ENCODE measurements around the gene FBXO24. TPM values are rescaled to one million over a fixed set of nuclear protein-coding genes. Genes with fewer than 3 reads are reported as not detected.

The FBXO24 gene
- total RNA-seq, 1 donor from 2014 or later = 0.52 TPM

DNA sequence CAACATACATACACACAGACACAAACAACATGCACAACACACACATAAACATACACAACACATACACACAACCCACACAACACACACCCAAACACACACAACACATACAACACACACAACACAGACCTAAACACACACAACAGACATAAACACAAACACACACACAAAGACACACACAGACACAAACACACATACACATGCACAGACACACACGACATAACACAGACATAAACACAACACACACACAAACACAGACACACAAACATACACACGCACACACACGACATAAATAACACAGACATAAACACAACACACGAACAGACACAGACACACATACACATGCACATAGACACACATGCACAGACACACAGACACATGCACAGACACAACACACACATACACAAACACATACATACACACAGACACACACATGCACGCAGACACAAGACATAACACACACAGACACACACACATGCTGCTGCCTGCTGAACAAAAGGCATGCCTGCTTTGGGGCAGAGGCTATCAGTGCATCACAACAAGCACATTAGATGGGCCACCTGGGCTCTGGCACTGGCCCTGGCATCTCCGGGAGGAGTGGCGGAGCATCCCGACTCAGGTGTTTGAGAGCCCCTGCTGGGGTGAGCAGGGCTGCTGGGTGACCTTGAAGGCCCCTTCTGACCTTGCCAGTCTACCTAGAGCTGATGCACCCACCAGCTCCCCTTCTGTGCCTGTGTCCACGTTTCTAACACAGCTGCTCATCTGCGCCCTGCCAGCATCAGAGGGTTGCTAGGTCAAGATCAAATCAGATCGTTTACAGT, 5.5 kb upstream of the FBXO24 start:
- H3K27me3 ChIP-seq (ENCODE audit: insufficient read depth, low read length) = no peaks in the 10 kb centered on the region
- peak overlapping the region; percentile 2 for H3K4me3 Mint-ChIP-seq (ENCODE audit: unreplicated experiment)
- no peaks in the 10 kb centered on the region for H3K9me3 Mint-ChIP-seq (ENCODE audit: unreplicated experiment)
- peaks cover 56% of the 10 kb centered on the region for H4K20me1 ChIP-seq (ENCODE audit: insufficient read depth, low read length)
- peak; percentile 94 for FAIRE-seq
- H3K4me3 ChIP-seq (ENCODE audit: insufficient read depth, low read depth, low read length) = no peak overlapping the region
- no peak overlapping the region for H2AFZ ChIP-seq (ENCODE audit: low read depth, low read length)
- no peak overlapping the region for H3K27ac ChIP-seq (ENCODE audit: low read depth, low read length)
- DNase-seq (ENCODE audit: low read depth) = no peak
- H3K27me3 Mint-ChIP-seq (ENCODE audit: low read depth, unreplicated experiment) = no peaks in the 10 kb centered on the region
- H3K9me3 ChIP-seq (ENCODE audit: insufficient read depth, low read depth, low read length) = no peaks in the 10 kb centered on the region
- H3K36me3 ChIP-seq (ENCODE audit: insufficient read depth, low read length) = peaks cover 18% of the 10 kb centered on the region
- H3K4me2 ChIP-seq (ENCODE audit: low read length) = no peak overlapping the region
- H3K4me1 Mint-ChIP-seq (ENCODE audit: low read depth, unreplicated experiment) = peaks cover 18% of the 10 kb centered on the region
- H3K9ac ChIP-seq (ENCODE audit: low read length) = no peak overlapping the region
- H3K36me3 Mint-ChIP-seq (ENCODE audit: low read depth, unreplicated experiment) = peaks cover 12% of the 10 kb centered on the region
- TF ChIP-seq, protein P1, sequence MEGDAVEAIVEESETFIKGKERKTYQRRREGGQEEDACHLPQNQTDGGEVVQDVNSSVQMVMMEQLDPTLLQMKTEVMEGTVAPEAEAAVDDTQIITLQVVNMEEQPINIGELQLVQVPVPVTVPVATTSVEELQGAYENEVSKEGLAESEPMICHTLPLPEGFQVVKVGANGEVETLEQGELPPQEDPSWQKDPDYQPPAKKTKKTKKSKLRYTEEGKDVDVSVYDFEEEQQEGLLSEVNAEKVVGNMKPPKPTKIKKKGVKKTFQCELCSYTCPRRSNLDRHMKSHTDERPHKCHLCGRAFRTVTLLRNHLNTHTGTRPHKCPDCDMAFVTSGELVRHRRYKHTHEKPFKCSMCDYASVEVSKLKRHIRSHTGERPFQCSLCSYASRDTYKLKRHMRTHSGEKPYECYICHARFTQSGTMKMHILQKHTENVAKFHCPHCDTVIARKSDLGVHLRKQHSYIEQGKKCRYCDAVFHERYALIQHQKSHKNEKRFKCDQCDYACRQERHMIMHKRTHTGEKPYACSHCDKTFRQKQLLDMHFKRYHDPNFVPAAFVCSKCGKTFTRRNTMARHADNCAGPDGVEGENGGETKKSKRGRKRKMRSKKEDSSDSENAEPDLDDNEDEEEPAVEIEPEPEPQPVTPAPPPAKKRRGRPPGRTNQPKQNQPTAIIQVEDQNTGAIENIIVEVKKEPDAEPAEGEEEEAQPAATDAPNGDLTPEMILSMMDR (IDR thresholded peaks at IDR 0.05; ENCODE audit: insufficient read depth, low read depth, low read length) = no peak
- no peak for TF ChIP-seq EZH2 (IDR thresholded peaks at IDR 0.05; ENCODE audit: insufficient read depth, low read length)
- peaks cover 25% of the 10 kb centered on the region for H3K4me1 ChIP-seq (ENCODE audit: insufficient read depth, low read length)
- peaks cover 48% of the 10 kb centered on the region for H3K79me2 ChIP-seq (ENCODE audit: insufficient read depth, low read length)
- no peak overlapping the region for H3K27ac Mint-ChIP-seq (ENCODE audit: unreplicated experiment)

DNA sequence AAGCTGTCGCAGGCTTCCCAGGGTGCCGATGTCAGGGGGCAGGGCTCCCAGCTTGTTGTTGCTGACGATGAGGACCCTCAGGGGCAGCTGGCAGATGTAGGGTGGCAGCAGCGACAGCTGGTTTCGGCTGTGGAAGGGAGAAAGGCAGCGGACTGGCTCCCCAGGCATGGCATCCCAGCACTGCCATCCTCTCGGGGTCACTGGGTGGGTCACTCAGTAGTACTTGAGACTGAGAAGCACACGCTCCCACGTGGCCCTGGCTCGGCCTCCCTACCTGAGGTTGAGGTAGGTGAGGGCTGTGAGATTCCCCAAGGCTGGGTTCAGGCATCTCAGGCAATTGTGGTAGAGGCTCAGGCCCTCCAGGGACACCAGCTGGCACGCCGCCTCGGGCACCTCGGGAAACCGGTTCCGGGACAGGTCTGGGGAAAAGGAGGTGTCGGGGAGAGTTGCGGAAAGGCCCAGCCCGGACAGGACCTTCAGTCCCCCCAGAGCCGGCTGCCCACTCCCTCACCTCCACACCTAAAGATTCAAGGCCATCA, 4.0 kb upstream of the FBXO24 start:
- Histone ChIP-seq H3K27me3 (ENCODE audit: insufficient read depth, low read length) (no peaks in the 10 kb centered on the region), H3K4me2 (ENCODE audit: low read length) (no peak overlapping the region), H3K9me3 (ENCODE audit: insufficient read depth, low read depth, low read length) (no peaks in the 10 kb centered on the region), H3K9ac (ENCODE audit: low read length) (no peak overlapping the region), H3K4me1 (ENCODE audit: insufficient read depth, low read length) (peaks cover 25% of the 10 kb centered on the region), H4K20me1 (ENCODE audit: insufficient read depth, low read length) (peaks cover 56% of the 10 kb centered on the region), H3K36me3 (ENCODE audit: insufficient read depth, low read length) (peaks cover 18% of the 10 kb centered on the region), H2AFZ (ENCODE audit: low read depth, low read length) (no peak overlapping the region), H3K27ac (ENCODE audit: low read depth, low read length) (no peak overlapping the region), H3K79me2 (ENCODE audit: insufficient read depth, low read length) (peaks cover 51% of the 10 kb centered on the region), H3K4me3 (ENCODE audit: insufficient read depth, low read depth, low read length) (no peak overlapping the region)
- H3K4me3 Mint-ChIP-seq (ENCODE audit: unreplicated experiment) = no peak overlapping the region
- no peaks in the 10 kb centered on the region for H3K9me3 Mint-ChIP-seq (ENCODE audit: unreplicated experiment)
- peak overlapping the region; percentile 63 for H3K27ac Mint-ChIP-seq (ENCODE audit: unreplicated experiment)
- DNase-seq (ENCODE audit: low read depth) (no peak), FAIRE-seq (no peak)
- peaks cover 18% of the 10 kb centered on the region for H3K4me1 Mint-ChIP-seq (ENCODE audit: low read depth, unreplicated experiment)
- H3K27me3 Mint-ChIP-seq (ENCODE audit: low read depth, unreplicated experiment) = no peaks in the 10 kb centered on the region
- peaks cover 8% of the 10 kb centered on the region for H3K36me3 Mint-ChIP-seq (ENCODE audit: low read depth, unreplicated experiment)
- TF ChIP-seq, protein P1 (IDR thresholded peaks at IDR 0.05; ENCODE audit: insufficient read depth, low read depth, low read length) = no peak
- TF ChIP-seq EZH2 (IDR thresholded peaks at IDR 0.05; ENCODE audit: insufficient read depth, low read length) = no peak

DNA sequence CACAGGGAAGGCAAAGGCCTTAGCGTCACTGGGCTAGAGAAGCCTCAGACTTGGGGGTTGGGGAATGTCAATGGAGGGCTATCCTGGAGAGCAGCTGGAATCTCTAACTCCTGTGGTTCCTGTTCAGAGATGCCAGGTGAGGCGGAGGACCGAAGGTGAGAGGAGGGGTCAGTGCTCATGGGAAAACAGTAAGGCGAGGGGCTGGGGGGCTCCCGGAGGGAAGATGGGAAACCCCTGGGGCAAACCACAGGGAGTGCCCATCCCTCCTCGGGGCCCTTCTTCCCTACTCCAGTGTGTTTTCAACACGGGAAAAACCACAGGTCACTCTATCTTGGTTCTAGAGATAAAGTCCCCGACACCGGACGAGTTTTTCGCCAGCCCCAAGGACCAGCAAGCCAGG, 3.5 kb upstream of the FBXO24 start:
- H3K9me3 ChIP-seq (ENCODE audit: insufficient read depth, low read depth, low read length) = no peaks in the 10 kb centered on the region
- no peak for FAIRE-seq
- Mint-ChIP-seq H3K27me3 (ENCODE audit: low read depth, unreplicated experiment) (no peaks in the 10 kb centered on the region), H3K4me1 (ENCODE audit: low read depth, unreplicated experiment) (peaks cover 18% of the 10 kb centered on the region), H3K36me3 (ENCODE audit: low read depth, unreplicated experiment) (peaks cover 8% of the 10 kb centered on the region), H3K4me3 (ENCODE audit: unreplicated experiment) (peak overlapping the region; percentile 81), H3K9me3 (ENCODE audit: unreplicated experiment) (no peaks in the 10 kb centered on the region), H3K27ac (ENCODE audit: unreplicated experiment) (peak overlapping the region; percentile 63)
- peaks cover 51% of the 10 kb centered on the region for H3K79me2 ChIP-seq (ENCODE audit: insufficient read depth, low read length)
- no peak overlapping the region for H3K4me3 ChIP-seq (ENCODE audit: insufficient read depth, low read depth, low read length)
- peak overlapping the region; percentile 78 for H3K9ac ChIP-seq (ENCODE audit: low read length)
- H3K4me2 ChIP-seq (ENCODE audit: low read length) = peak overlapping the region; percentile 99
- H3K27me3 ChIP-seq (ENCODE audit: insufficient read depth, low read length) = no peaks in the 10 kb centered on the region
- H3K27ac ChIP-seq (ENCODE audit: low read depth, low read length) = no peak overlapping the region
- peaks cover 18% of the 10 kb centered on the region for H3K36me3 ChIP-seq (ENCODE audit: insufficient read depth, low read length)
- no peak overlapping the region for H2AFZ ChIP-seq (ENCODE audit: low read depth, low read length)
- peaks cover 56% of the 10 kb centered on the region for H4K20me1 ChIP-seq (ENCODE audit: insufficient read depth, low read length)
- no peak for DNase-seq (ENCODE audit: low read depth)
- TF ChIP-seq EZH2 (IDR thresholded peaks at IDR 0.05; ENCODE audit: insufficient read depth, low read length) = no peak
- TF ChIP-seq, protein P1 (IDR thresholded peaks at IDR 0.05; ENCODE audit: insufficient read depth, low read depth, low read length) = no peak
- H3K4me1 ChIP-seq (ENCODE audit: insufficient read depth, low read length) = peaks cover 25% of the 10 kb centered on the region
